HCT116 (cell line): Measurements from ENCODE around the gene EEPD1. TPM values are rescaled to one million over a fixed set of nuclear protein-coding genes. Genes with fewer than 3 reads are reported as not detected.

Source experiments
- ATAC-seq: fragments of 200-7000 bp; cut with Tn5 transposase; 2 replicates; pipeline ENCODE4 v1.9.1; 2020; ENCODE audit warnings: mild to moderate bottlenecking, moderate library complexity
- BruUV-seq: library from RNA; stranded (reverse); fragments of 400-500 nt; replicated peaks from 2 replicates; lab custom pipeline; 2021; lab: Mats Ljungman, UMichigan
- CTCF ChIA-PET: fragments of 300-600 bp; sonication (Branson Sonifier 250); formaldehyde crosslinking; loops from one replicate; lab custom pipeline; 2021; ENCODE audit warnings: antibody characterized with exemption; lab: Charles Lee
- POLR2A ChIA-PET: fragments of 300-600, 350-600 bp; sonication (Branson Sonifier 250); formaldehyde crosslinking; loops from one replicate; lab custom pipeline; 2021; ENCODE audit warnings: antibody characterized with exemption; lab: Charles Lee
- RAD21 ChIA-PET, 2 experiments: fragments of 300-600 bp; sonication (Branson Sonifier 250); formaldehyde crosslinking; loops; one replicate each; lab custom pipeline; 2023; ENCODE audit warnings: low total read pairs in 2 of 2; ENCODE audit not compliant: uncharacterized antibody in 2 of 2, unreplicated experiment in 2 of 2, low non-redundant PET in 1 of 2; lab: Charles Lee
- DNase-seq: peaks from one replicate; pipeline ENCODE4 v3.0.0-alpha.2; 2010; ENCODE audit warnings: low read depth, low spot score
- H2AFZ ChIP-seq: fragments of 200-600 bp; shearing (Covaris generic), sonication (generic); 2 replicates; pipeline ENCODE4 v1.6.1; 2017; ENCODE audit warnings: low read depth, mixed run types, mixed read lengths, antibody characterized with exemption, low read length; ENCODE audit not compliant: poor library complexity, severe bottlenecking
- H3K27ac ChIP-seq: 2 replicates; pipeline ENCODE4 v1.5.1; 2012; ENCODE audit warnings: low read depth, low read length
- H3K27me3 ChIP-seq: fragments of 200-600 bp; sonication (generic); 2 replicates; pipeline ENCODE4 v1.6.1; 2016; ENCODE audit warnings: mixed run types, low read length, mixed read lengths; ENCODE audit not compliant: insufficient read depth
- H3K36me3 ChIP-seq, 2 experiments: fragments of 200-500 bp in 1 of 2; fragments of 200-600 bp in 1 of 2; sonication (Bioruptor generic) in 1 of 2; sonication (generic) in 1 of 2; 2 replicates each; pipeline versions ENCODE4 v1.5.1 to v1.6.1; 2014 to 2016; ENCODE audit warnings: low read length in 2 of 2, inconsistent platforms in 1 of 2, mixed read lengths in 1 of 2, mixed run types in 1 of 2; ENCODE audit not compliant: insufficient read depth in 2 of 2, control insufficient read depth in 1 of 2
- H3K4me1 ChIP-seq, 2 experiments: fragments of 200-600 bp in 1 of 2; sonication (generic) in 1 of 2; 2 replicates each; pipeline versions ENCODE4 v1.5.1 to v1.6.1; 2012 to 2017; ENCODE audit warnings: low read length in 2 of 2, inconsistent platforms in 1 of 2, mild to moderate bottlenecking in 1 of 2, mixed read lengths in 1 of 2, mixed run types in 1 of 2, moderate library complexity in 1 of 2; ENCODE audit not compliant: insufficient read depth in 2 of 2, control insufficient read depth in 1 of 2
- H3K4me2 ChIP-seq: fragments of 200-600 bp; sonication (generic); 2 replicates; pipeline ENCODE4 v1.6.1; 2017; ENCODE audit warnings: mixed run types, low read length, mixed read lengths
- H3K4me3 ChIP-seq, 2 experiments: fragments of 200-600 bp in 1 of 2; sonication (generic) in 1 of 2; replicated peaks in 1 of 2; 2 replicates each; pipeline ENCODE4 v1.5.1; 2011 to 2016; ENCODE audit warnings: low read length in 2 of 2, control low read depth in 1 of 2, low read depth in 1 of 2, mild to moderate bottlenecking in 1 of 2, mixed read lengths in 1 of 2, mixed run types in 1 of 2
- H3K79me2 ChIP-seq: fragments of 200-600 bp; sonication (generic); 2 replicates; pipeline ENCODE4 v1.6.1; 2017; ENCODE audit warnings: mild to moderate bottlenecking, mixed run types, low read length, moderate library complexity, mixed read lengths; ENCODE audit not compliant: insufficient read depth
- H3K9ac ChIP-seq: fragments of 200-600 bp; sonication (generic); 2 replicates; pipeline ENCODE4 v1.6.1; 2016; ENCODE audit warnings: low read length, mixed read lengths
- H3K9me2 ChIP-seq: fragments of 200-600 bp; sonication (generic), shearing (Covaris generic); 2 replicates; pipeline ENCODE4 v1.6.1; 2017; ENCODE audit warnings: mixed run types, mild to moderate bottlenecking, moderate library complexity; ENCODE audit not compliant: insufficient read depth
- H3K9me3 ChIP-seq, 2 experiments: fragments of 200-500 bp in 1 of 2; fragments of 200-600 bp in 1 of 2; sonication (Bioruptor generic) in 1 of 2; sonication (generic) in 1 of 2; 2 replicates each; pipeline ENCODE4 v1.6.1; 2014 to 2017; ENCODE audit warnings: low read length in 2 of 2, mixed read lengths in 2 of 2, inconsistent platforms in 1 of 2, low read depth in 1 of 2, mild to moderate bottlenecking in 1 of 2, mixed run types in 1 of 2, moderate library complexity in 1 of 2; ENCODE audit not compliant: control insufficient read depth in 1 of 2, insufficient read depth in 1 of 2
- H4K20me1 ChIP-seq: fragments of 200-600 bp; sonication (generic), shearing (Covaris generic); 2 replicates; pipeline ENCODE4 v1.6.1; 2017; ENCODE audit warnings: mixed run types, mild to moderate bottlenecking, moderate library complexity; ENCODE audit not compliant: insufficient read depth
- CBX3 ChIP-seq: IDR thresholded peaks from 2 replicates; pipeline ENCODE4 v1.6.1; 2012; ENCODE audit warnings: low read depth
- CEBPB ChIP-seq: IDR thresholded peaks from 2 replicates; pipeline ENCODE4 v1.6.1; 2012; ENCODE audit warnings: low read depth
- EGR1 ChIP-seq: IDR thresholded peaks from 2 replicates; pipeline ENCODE4 v1.6.1; 2012; ENCODE audit warnings: low read depth
- EZH2phosphoT487 ChIP-seq: fragments of 200-600 bp; IDR thresholded peaks from 2 replicates; pipeline ENCODE4 v1.6.1; 2018; ENCODE audit warnings: antibody characterized with exemption, borderline replicate concordance
- FOSL1 ChIP-seq: IDR thresholded peaks from 2 replicates; pipeline ENCODE4 v1.6.1; 2012; ENCODE audit warnings: low read depth
- JUND ChIP-seq: IDR thresholded peaks from 2 replicates; pipeline ENCODE4 v1.6.1; 2012
- POLR2A ChIP-seq: IDR thresholded peaks from 2 replicates; pipeline ENCODE4 v1.7.0; 2011; ENCODE audit warnings: borderline replicate concordance; ENCODE audit not compliant: insufficient read depth, insufficient read length; ENCODE audit errors: extremely low read depth
- POLR2AphosphoS5 ChIP-seq: IDR thresholded peaks from 2 replicates; pipeline ENCODE4 v1.6.1; 2011; ENCODE audit warnings: mild to moderate bottlenecking, low read depth, low read length, moderate library complexity
- RAD21 ChIP-seq: IDR thresholded peaks from 2 replicates; pipeline ENCODE4 v1.6.1; 2012; ENCODE audit warnings: low read depth, mild to moderate bottlenecking
- SIN3A ChIP-seq: IDR thresholded peaks from 2 replicates; pipeline ENCODE4 v1.6.1; 2012; ENCODE audit warnings: low read depth
- SP1 ChIP-seq: IDR thresholded peaks from 2 replicates; pipeline ENCODE4 v1.6.1; 2012; ENCODE audit warnings: low read depth
- SRF ChIP-seq: IDR thresholded peaks from 2 replicates; pipeline ENCODE4 v1.6.1; 2012; ENCODE audit warnings: low read depth
- TCF7L2 ChIP-seq: IDR thresholded peaks from 2 replicates; pipeline ENCODE4 v1.7.0; 2011; ENCODE audit warnings: borderline replicate concordance, inconsistent platforms; ENCODE audit not compliant: insufficient read depth, insufficient read length; ENCODE audit errors: extremely low read depth
- YY1 ChIP-seq: IDR thresholded peaks from 2 replicates; pipeline ENCODE4 v1.6.1; 2011; ENCODE audit warnings: low read length, low read depth, moderate library complexity, mild to moderate bottlenecking; ENCODE audit not compliant: insufficient replicate concordance; ENCODE audit errors: extremely low read depth
- ZFX ChIP-seq: fragments of 450-650 bp; IDR thresholded peaks from 2 replicates; pipeline ENCODE4 v1.6.1; 2017
- intact Hi-C: fragments of 100-400 bp; cut with micrococcal nuclease; formaldehyde crosslinking; loops from 2 replicates; pipeline ENCODE4 v1.10.0; 2022
- total RNA-seq: library from RNA; stranded (reverse); gene quantifications from one replicate; pipeline ENCODE4 v1.2.1, GENCODE V29; 2021; ENCODE audit not compliant: unreplicated experiment
- TF ChIP-seq, protein P1 (sequence below): IDR thresholded peaks from 2 replicates; pipeline ENCODE4 v1.6.1; 2011; ENCODE audit warnings: mild to moderate bottlenecking, low read length, moderate library complexity; ENCODE audit not compliant: insufficient replicate concordance; ENCODE audit errors: extremely low read depth
- TF ChIP-seq, protein P2 (sequence below): IDR thresholded peaks from 2 replicates; pipeline ENCODE4 v1.6.1; 2012
- TF ChIP-seq, protein P3 (sequence below), 3 experiments: fragments of 200-600 bp in 1 of 3; sonication (generic) in 1 of 3; IDR thresholded peaks in 2 of 3; conservative IDR thresholded peaks in 1 of 3; 2 replicates each; pipeline ENCODE4 v1.5.1; 2012 to 2017; ENCODE audit warnings: low read depth in 2 of 3, low read length in 2 of 3, antibody characterized with exemption in 1 of 3, borderline replicate concordance in 1 of 3, control low read depth in 1 of 3, mild to moderate bottlenecking in 1 of 3, mixed read lengths in 1 of 3, mixed run types in 1 of 3, moderate library complexity in 1 of 3; ENCODE audit not compliant: insufficient read depth in 1 of 3
- TF ChIP-seq, protein P4 (sequence below): IDR thresholded peaks from 2 replicates; pipeline ENCODE4 v1.6.1; 2012; ENCODE audit warnings: low read depth
- TF ChIP-seq, protein P5 (sequence below): IDR thresholded peaks from 2 replicates; pipeline ENCODE4 v1.6.1; 2012

Gene EEPD1
- total RNA-seq, 1 experiment from 2014 or later = 4.2 TPM

DNA sequence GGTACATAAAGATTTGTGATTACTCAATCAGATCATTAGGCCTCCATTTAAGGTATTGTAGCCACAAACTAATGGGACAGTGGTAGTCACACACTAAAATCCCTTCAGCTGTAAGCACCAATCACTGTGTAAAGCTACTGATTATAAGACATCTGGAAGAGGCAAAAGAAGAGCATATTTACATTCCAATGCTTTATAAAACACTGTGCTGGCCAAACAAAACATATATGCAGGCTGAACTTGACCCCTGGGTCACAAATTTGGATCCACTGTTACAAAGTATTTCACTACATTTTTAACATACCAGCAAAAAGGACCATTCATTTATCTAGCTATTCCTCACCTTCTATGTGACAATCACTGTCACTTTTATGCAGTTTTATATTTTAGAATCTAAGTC, 195.2 kb downstream of the EEPD1 start:
- Histone ChIP-seq H3K9me2 (no peaks in the 10 kb centered on the region), H3K9ac (no peak overlapping the region), H3K4me1 (0 out of 4 replicates have a peak, but pooled peaks cover 0 to 3% of the 10 kb centered on the region in 2 experiments), H3K36me3 (no peaks in the 10 kb centered on the region), H4K20me1 (no peaks in the 10 kb centered on the region), H3K4me3 (no peak overlapping the region), H2AFZ (no peak overlapping the region), H3K27ac (no peak overlapping the region), H3K4me2 (no peak overlapping the region), H3K9me3 (no peaks in the 10 kb centered on the region), H3K27me3 (no peaks in the 10 kb centered on the region), H3K79me2 (no peaks in the 10 kb centered on the region)
- intact Hi-C loops = no loop called here
- ATAC-seq (no peak), DNase-seq (no peak)
- TF ChIP-seq FOSL1 (no peak), TCF7L2 (no peak), EZH2phosphoT487 (no peak), YY1 (no peak), SIN3A (no peak), POLR2A (no peak), ZFX (no peak), EGR1 (no peak), POLR2AphosphoS5 (no peak), CEBPB (no peak), SP1 (no peak), CBX3 (no peak), SRF (no peak), RAD21 (no peak), JUND (no peak)
- TF ChIP-seq, protein P1, sequence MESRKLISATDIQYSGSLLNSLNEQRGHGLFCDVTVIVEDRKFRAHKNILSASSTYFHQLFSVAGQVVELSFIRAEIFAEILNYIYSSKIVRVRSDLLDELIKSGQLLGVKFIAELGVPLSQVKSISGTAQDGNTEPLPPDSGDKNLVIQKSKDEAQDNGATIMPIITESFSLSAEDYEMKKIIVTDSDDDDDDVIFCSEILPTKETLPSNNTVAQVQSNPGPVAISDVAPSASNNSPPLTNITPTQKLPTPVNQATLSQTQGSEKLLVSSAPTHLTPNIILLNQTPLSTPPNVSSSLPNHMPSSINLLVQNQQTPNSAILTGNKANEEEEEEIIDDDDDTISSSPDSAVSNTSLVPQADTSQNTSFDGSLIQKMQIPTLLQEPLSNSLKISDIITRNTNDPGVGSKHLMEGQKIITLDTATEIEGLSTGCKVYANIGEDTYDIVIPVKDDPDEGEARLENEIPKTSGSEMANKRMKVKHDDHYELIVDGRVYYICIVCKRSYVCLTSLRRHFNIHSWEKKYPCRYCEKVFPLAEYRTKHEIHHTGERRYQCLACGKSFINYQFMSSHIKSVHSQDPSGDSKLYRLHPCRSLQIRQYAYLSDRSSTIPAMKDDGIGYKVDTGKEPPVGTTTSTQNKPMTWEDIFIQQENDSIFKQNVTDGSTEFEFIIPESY = no peak
- TF ChIP-seq, protein P2, sequence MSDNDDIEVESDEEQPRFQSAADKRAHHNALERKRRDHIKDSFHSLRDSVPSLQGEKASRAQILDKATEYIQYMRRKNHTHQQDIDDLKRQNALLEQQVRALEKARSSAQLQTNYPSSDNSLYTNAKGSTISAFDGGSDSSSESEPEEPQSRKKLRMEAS = no peak
- TF ChIP-seq, protein P3, sequence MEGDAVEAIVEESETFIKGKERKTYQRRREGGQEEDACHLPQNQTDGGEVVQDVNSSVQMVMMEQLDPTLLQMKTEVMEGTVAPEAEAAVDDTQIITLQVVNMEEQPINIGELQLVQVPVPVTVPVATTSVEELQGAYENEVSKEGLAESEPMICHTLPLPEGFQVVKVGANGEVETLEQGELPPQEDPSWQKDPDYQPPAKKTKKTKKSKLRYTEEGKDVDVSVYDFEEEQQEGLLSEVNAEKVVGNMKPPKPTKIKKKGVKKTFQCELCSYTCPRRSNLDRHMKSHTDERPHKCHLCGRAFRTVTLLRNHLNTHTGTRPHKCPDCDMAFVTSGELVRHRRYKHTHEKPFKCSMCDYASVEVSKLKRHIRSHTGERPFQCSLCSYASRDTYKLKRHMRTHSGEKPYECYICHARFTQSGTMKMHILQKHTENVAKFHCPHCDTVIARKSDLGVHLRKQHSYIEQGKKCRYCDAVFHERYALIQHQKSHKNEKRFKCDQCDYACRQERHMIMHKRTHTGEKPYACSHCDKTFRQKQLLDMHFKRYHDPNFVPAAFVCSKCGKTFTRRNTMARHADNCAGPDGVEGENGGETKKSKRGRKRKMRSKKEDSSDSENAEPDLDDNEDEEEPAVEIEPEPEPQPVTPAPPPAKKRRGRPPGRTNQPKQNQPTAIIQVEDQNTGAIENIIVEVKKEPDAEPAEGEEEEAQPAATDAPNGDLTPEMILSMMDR (IDR thresholded peaks at IDR 0.05 in 2 of 3, conservative IDR thresholded peaks at IDR 0.05 in 1 of 3; ENCODE audit: borderline replicate concordance in 1 of 3, insufficient read depth in 1 of 3, low read depth in 2 of 3, low read length in 2 of 3) = no peak
- TF ChIP-seq, protein P4, sequence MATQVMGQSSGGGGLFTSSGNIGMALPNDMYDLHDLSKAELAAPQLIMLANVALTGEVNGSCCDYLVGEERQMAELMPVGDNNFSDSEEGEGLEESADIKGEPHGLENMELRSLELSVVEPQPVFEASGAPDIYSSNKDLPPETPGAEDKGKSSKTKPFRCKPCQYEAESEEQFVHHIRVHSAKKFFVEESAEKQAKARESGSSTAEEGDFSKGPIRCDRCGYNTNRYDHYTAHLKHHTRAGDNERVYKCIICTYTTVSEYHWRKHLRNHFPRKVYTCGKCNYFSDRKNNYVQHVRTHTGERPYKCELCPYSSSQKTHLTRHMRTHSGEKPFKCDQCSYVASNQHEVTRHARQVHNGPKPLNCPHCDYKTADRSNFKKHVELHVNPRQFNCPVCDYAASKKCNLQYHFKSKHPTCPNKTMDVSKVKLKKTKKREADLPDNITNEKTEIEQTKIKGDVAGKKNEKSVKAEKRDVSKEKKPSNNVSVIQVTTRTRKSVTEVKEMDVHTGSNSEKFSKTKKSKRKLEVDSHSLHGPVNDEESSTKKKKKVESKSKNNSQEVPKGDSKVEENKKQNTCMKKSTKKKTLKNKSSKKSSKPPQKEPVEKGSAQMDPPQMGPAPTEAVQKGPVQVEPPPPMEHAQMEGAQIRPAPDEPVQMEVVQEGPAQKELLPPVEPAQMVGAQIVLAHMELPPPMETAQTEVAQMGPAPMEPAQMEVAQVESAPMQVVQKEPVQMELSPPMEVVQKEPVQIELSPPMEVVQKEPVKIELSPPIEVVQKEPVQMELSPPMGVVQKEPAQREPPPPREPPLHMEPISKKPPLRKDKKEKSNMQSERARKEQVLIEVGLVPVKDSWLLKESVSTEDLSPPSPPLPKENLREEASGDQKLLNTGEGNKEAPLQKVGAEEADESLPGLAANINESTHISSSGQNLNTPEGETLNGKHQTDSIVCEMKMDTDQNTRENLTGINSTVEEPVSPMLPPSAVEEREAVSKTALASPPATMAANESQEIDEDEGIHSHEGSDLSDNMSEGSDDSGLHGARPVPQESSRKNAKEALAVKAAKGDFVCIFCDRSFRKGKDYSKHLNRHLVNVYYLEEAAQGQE = no peak
- TF ChIP-seq, protein P5, sequence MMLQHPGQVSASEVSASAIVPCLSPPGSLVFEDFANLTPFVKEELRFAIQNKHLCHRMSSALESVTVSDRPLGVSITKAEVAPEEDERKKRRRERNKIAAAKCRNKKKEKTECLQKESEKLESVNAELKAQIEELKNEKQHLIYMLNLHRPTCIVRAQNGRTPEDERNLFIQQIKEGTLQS = no peak
- ChIA-PET CTCF (interaction anchor here (1.1 kb wide), 1 partner anchor 18 kb away, joined by 3 read pairs; a partner anchor contains a TSS), RAD21 (no interaction called here), POLR2A (no interaction called here)
- BruUV-seq = no TSS peak
